HepG2 (cell line): ENCODE results near the gene EGFR. TPM values are rescaled to one million over a fixed set of nuclear protein-coding genes. Genes with fewer than 3 reads are reported as not detected.

Experiments used
- AGO1 ChIP-seq: fragments of 200-400 bp; formaldehyde crosslinking; IDR thresholded peaks from 2 replicates; pipeline ENCODE4 v1.6.1; 2017; ENCODE audit warnings: mild to moderate bottlenecking, low read depth, low read length, moderate library complexity; ENCODE audit not compliant: poor library complexity, severe bottlenecking
- CBX5 ChIP-seq: sonication (generic); formaldehyde crosslinking; IDR thresholded peaks from 2 replicates; pipeline ENCODE4 v1.4.0; 2020; ENCODE audit warnings: missing genetic modification reagents, borderline replicate concordance
- EHMT2 ChIP-seq: fragments of 200-600 bp; sonication (generic); IDR thresholded peaks from 2 replicates; pipeline ENCODE4 v1.7.0; 2017; ENCODE audit warnings: antibody characterized with exemption, low read depth, low read length, borderline replicate concordance
- FOXK1 ChIP-seq: sonication (generic); formaldehyde crosslinking; IDR thresholded peaks from 2 replicates; pipeline ENCODE4 v1.4.0; 2020; ENCODE audit warnings: low read depth, missing genetic modification reagents, borderline replicate concordance
- GABPB1 ChIP-seq: IDR thresholded peaks from 2 replicates; pipeline ENCODE4 v1.6.1; 2016; ENCODE audit warnings: mild to moderate bottlenecking, missing genetic modification reagents, moderate library complexity, missing compliant biosample characterization
- KAT8 ChIP-seq: IDR thresholded peaks from 2 replicates; pipeline ENCODE4 v1.6.1; 2016; ENCODE audit warnings: missing genetic modification reagents, missing compliant biosample characterization
- NFE2 ChIP-seq: sonication (generic); formaldehyde crosslinking; IDR thresholded peaks from 2 replicates; pipeline ENCODE4 v1.4.0; 2020; ENCODE audit warnings: missing genetic modification reagents
- TSC22D2 ChIP-seq: sonication (generic); formaldehyde crosslinking; IDR thresholded peaks from 2 replicates; pipeline ENCODE4 v1.5.1; 2020; ENCODE audit warnings: missing genetic modification reagents, mild to moderate bottlenecking, borderline replicate concordance
- XBP1 ChIP-seq: sonication (generic); formaldehyde crosslinking; IDR thresholded peaks from 2 replicates; pipeline ENCODE4 v1.5.0; 2020; ENCODE audit warnings: missing genetic modification reagents
- ZGPAT ChIP-seq: IDR thresholded peaks from 2 replicates; pipeline ENCODE4 v1.6.1; 2016; ENCODE audit warnings: mild to moderate bottlenecking
- ZNF256 ChIP-seq: sonication (generic); formaldehyde crosslinking; conservative IDR thresholded peaks from 2 replicates; pipeline ENCODE4 v1.4.0; 2020; ENCODE audit warnings: missing genetic modification reagents
- ZNF30 ChIP-seq: sonication (generic); formaldehyde crosslinking; IDR thresholded peaks from 2 replicates; pipeline ENCODE4 v1.5.0; 2020; ENCODE audit warnings: mild to moderate bottlenecking, missing genetic modification reagents
- ZNF543 ChIP-seq: sonication (generic); formaldehyde crosslinking; IDR thresholded peaks from 2 replicates; pipeline ENCODE4 v1.4.0; 2020; ENCODE audit warnings: mild to moderate bottlenecking, missing genetic modification reagents
- ZNF772 ChIP-seq: sonication (generic); formaldehyde crosslinking; IDR thresholded peaks from 2 replicates; pipeline ENCODE4 v1.5.0; 2020; ENCODE audit warnings: mild to moderate bottlenecking, missing genetic modification reagents
- ZNF83 ChIP-seq: sonication (generic); formaldehyde crosslinking; IDR thresholded peaks from 2 replicates; pipeline ENCODE4 v1.4.0; 2020; ENCODE audit warnings: missing genetic modification reagents, mild to moderate bottlenecking, borderline replicate concordance
- polyA plus RNA-seq, 8 experiments: library from polyadenylated mRNA; depleted of rRNA in 3 of 8; stranded (reverse) in 7 of 8; unstranded in 1 of 8; fragments of >200 nt; fragmentation: Illumina TruSeq in 4 of 8; extraction: Trizol in 4 of 8; gene quantifications; 2 replicates each; pipeline versions ENCODE4 v1.2.1 to v1.2.3, GENCODE V29; 2011 to 2016; ENCODE audit warnings: low read depth in 4 of 8, missing spikeins in 1 of 8, mixed read lengths in 1 of 8; ENCODE audit not compliant: insufficient read depth in 1 of 8
- total RNA-seq, 5 experiments: library from RNA; depleted of rRNA; stranded (reverse); fragments of >200 nt; fragmentation: Illumina TruSeq; extraction: Trizol; gene quantifications; 2 replicates each; pipeline ENCODE4 v1.2.3, GENCODE V29; 2016; ENCODE audit warnings: low read depth in 1 of 5
- TF ChIP-seq, protein P1 (sequence below): sonication (generic); formaldehyde crosslinking; IDR thresholded peaks from 2 replicates; pipeline ENCODE4 v1.4.0; 2020; ENCODE audit warnings: missing genetic modification reagents, low read depth, mild to moderate bottlenecking, borderline replicate concordance
- TF ChIP-seq, protein P2 (sequence below): sonication (generic); formaldehyde crosslinking; IDR thresholded peaks from 2 replicates; pipeline ENCODE4 v1.4.0; 2020; ENCODE audit warnings: mild to moderate bottlenecking, missing genetic modification reagents
- TF ChIP-seq, protein P3 (sequence below): sonication (generic); formaldehyde crosslinking; IDR thresholded peaks from 2 replicates; pipeline ENCODE4 v1.4.0; 2020; ENCODE audit warnings: missing genetic modification reagents

The EGFR gene
- total and polyA plus RNA-seq, 2 of the 13 experiments (the other 11 are each of a cell fraction or from before 2014, with no cell fraction given) = 7.0 to 10.0 TPM

DNA sequence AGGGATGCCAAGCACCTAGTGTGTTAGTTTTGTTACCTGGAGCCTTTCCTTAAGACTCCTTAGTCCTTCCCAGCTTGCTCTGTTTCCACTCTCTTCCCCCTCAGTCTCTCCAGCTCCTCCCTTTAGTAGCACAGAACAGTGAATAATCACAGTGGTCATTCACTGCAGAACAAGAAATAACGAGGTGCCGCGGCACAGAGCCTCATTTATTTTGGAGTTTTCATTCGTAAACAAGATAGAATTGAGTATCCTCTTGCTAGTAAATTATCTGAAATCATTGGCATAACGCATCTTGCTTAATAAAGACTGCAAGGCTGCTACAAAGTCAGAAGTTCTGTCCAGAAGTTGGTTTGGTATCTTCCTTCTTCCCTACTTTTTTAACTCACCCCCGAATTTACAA is 217.0 kb downstream of the EGFR start (continued):
- TF ChIP-seq GABPB1 (CRISPR knock-in tag) (no peak), ZNF30 (no peak), ZNF772 (no peak), ZNF83 (CRISPR knock-in tag) (no peak), AGO1 (no peak), ZGPAT (CRISPR knock-in tag) (no peak), TSC22D2 (CRISPR knock-in tag) (no peak), NFE2 (CRISPR knock-in tag) (no peak), XBP1 (CRISPR knock-in tag) (no peak), EHMT2 (no peak), CBX5 (CRISPR knock-in tag) (no peak), KAT8 (CRISPR knock-in tag) (no peak), ZNF256 (CRISPR knock-in tag) (no peak), ZNF543 (no peak), FOXK1 (no peak)
- TF ChIP-seq, protein P1, sequence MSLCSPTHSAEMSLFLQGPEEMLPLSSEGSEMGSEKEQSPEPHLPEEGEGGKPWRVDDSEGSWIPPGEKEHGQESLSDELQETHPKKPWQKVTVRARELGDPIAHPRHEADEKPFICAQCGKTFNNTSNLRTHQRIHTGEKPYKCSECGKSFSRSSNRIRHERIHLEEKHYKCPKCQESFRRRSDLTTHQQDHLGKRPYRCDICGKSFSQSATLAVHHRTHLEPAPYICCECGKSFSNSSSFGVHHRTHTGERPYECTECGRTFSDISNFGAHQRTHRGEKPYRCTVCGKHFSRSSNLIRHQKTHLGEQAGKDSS (CRISPR knock-in tag) = no peak
- TF ChIP-seq, protein P2, sequence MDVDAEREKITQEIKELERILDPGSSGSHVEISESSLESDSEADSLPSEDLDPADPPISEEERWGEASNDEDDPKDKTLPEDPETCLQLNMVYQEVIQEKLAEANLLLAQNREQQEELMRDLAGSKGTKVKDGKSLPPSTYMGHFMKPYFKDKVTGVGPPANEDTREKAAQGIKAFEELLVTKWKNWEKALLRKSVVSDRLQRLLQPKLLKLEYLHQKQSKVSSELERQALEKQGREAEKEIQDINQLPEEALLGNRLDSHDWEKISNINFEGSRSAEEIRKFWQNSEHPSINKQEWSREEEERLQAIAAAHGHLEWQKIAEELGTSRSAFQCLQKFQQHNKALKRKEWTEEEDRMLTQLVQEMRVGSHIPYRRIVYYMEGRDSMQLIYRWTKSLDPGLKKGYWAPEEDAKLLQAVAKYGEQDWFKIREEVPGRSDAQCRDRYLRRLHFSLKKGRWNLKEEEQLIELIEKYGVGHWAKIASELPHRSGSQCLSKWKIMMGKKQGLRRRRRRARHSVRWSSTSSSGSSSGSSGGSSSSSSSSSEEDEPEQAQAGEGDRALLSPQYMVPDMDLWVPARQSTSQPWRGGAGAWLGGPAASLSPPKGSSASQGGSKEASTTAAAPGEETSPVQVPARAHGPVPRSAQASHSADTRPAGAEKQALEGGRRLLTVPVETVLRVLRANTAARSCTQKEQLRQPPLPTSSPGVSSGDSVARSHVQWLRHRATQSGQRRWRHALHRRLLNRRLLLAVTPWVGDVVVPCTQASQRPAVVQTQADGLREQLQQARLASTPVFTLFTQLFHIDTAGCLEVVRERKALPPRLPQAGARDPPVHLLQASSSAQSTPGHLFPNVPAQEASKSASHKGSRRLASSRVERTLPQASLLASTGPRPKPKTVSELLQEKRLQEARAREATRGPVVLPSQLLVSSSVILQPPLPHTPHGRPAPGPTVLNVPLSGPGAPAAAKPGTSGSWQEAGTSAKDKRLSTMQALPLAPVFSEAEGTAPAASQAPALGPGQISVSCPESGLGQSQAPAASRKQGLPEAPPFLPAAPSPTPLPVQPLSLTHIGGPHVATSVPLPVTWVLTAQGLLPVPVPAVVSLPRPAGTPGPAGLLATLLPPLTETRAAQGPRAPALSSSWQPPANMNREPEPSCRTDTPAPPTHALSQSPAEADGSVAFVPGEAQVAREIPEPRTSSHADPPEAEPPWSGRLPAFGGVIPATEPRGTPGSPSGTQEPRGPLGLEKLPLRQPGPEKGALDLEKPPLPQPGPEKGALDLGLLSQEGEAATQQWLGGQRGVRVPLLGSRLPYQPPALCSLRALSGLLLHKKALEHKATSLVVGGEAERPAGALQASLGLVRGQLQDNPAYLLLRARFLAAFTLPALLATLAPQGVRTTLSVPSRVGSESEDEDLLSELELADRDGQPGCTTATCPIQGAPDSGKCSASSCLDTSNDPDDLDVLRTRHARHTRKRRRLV (CRISPR knock-in tag) = no peak
- TF ChIP-seq, protein P3, sequence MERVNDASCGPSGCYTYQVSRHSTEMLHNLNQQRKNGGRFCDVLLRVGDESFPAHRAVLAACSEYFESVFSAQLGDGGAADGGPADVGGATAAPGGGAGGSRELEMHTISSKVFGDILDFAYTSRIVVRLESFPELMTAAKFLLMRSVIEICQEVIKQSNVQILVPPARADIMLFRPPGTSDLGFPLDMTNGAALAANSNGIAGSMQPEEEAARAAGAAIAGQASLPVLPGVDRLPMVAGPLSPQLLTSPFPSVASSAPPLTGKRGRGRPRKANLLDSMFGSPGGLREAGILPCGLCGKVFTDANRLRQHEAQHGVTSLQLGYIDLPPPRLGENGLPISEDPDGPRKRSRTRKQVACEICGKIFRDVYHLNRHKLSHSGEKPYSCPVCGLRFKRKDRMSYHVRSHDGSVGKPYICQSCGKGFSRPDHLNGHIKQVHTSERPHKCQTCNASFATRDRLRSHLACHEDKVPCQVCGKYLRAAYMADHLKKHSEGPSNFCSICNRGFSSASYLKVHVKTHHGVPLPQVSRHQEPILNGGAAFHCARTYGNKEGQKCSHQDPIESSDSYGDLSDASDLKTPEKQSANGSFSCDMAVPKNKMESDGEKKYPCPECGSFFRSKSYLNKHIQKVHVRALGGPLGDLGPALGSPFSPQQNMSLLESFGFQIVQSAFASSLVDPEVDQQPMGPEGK (CRISPR knock-in tag) = no peak
